Brain microvascular endothelial cell (primary cell): ENCODE measurements around the gene PTPRQ.

Source experiments
- DNase-seq: peaks from one replicate; pipeline ENCODE4 v3.0.0-alpha.2; 2020
- H3K27ac ChIP-seq: fragments of 250-450 bp; sonication (Bioruptor Pico); 2 replicates; pipeline ENCODE4 v1.5.1; 2020; ENCODE audit warnings: mild to moderate bottlenecking, moderate library complexity
- H3K27me3 ChIP-seq: fragments of 250-450 bp; sonication (Bioruptor Pico); replicated peaks from 2 replicates; pipeline ENCODE4 v1.5.1; 2020; ENCODE audit warnings: mild to moderate bottlenecking
- H3K36me3 ChIP-seq: fragments of 250-450 bp; sonication (Bioruptor Pico); replicated peaks from 2 replicates; pipeline ENCODE4 v1.5.1; 2020; ENCODE audit warnings: mild to moderate bottlenecking
- H3K4me3 ChIP-seq: 2 replicates; pipeline ENCODE4 v1.5.1; 2011; ENCODE audit warnings: low read depth, mild to moderate bottlenecking, control low read depth, low read length, moderate library complexity
- in situ Hi-C: cut with HindIII; loops from 2 replicates; pipeline ENCODE4 v1.10.0; 2017; ENCODE audit warnings: low sequenced_read_pairs, low pct_ligation_motif_present
- TF ChIP-seq, protein P1 (sequence below): IDR thresholded peaks from 2 replicates; pipeline ENCODE4 v1.5.1; 2011; ENCODE audit warnings: low read depth, mild to moderate bottlenecking, moderate library complexity, low read length, control low read depth, inconsistent platforms; ENCODE audit errors: missing control alignments

Gene PTPRQ

DNA sequence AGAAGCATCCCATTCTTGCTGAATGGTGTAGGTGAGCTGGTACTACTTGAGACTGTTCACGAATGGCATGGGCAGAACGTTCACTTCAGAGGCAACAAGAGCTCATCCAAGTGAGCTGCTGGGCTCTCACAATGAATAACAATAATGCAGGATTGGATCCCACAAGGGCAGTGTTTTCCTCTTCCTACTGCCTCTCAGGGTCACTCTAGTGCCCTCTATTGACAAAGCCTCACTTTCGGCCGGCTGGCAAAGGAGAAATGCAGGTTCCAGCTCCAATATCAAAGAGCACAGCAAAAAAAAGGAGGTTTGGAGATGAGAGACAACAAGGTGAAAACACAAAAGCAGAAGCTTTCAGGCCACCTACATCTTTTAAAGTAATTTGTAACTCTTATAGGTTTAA, 188.8 kb downstream of the PTPRQ start:
- no peak for DNase-seq
- in situ Hi-C loops, result no loop called here
- Histone ChIP-seq H3K27ac (no peak overlapping the region), H3K27me3 (no peaks in the 10 kb centered on the region), H3K36me3 (no peaks in the 10 kb centered on the region), H3K4me3 (no peak overlapping the region)
- TF ChIP-seq, protein P1, sequence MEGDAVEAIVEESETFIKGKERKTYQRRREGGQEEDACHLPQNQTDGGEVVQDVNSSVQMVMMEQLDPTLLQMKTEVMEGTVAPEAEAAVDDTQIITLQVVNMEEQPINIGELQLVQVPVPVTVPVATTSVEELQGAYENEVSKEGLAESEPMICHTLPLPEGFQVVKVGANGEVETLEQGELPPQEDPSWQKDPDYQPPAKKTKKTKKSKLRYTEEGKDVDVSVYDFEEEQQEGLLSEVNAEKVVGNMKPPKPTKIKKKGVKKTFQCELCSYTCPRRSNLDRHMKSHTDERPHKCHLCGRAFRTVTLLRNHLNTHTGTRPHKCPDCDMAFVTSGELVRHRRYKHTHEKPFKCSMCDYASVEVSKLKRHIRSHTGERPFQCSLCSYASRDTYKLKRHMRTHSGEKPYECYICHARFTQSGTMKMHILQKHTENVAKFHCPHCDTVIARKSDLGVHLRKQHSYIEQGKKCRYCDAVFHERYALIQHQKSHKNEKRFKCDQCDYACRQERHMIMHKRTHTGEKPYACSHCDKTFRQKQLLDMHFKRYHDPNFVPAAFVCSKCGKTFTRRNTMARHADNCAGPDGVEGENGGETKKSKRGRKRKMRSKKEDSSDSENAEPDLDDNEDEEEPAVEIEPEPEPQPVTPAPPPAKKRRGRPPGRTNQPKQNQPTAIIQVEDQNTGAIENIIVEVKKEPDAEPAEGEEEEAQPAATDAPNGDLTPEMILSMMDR, result peak; percentile 58

DNA sequence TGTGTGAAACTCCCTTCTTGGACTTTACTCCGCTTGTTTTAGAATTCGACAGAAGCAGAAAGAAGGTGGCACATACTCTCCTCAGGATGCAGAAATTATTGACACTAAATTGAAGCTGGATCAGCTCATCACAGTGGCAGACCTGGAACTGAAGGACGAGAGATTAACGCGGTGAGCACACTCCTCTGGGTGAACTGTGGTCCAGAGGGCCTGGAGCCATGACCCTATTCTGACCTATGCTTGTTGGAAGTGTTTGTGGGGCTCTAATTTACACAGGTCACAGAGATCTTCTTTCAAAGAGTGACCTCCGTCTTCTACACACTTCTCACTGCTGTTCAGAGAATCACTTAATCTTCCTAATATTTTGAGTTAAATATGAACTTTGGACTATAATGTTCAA, 190.9 kb downstream of the PTPRQ start:
- in situ Hi-C loops, result no loop called here
- Histone ChIP-seq H3K4me3 (no peak overlapping the region), H3K27me3 (no peaks in the 10 kb centered on the region), H3K36me3 (no peaks in the 10 kb centered on the region), H3K27ac (no peak overlapping the region)
- DNase-seq, result no peak
- TF ChIP-seq, protein P1, result no peak

DNA sequence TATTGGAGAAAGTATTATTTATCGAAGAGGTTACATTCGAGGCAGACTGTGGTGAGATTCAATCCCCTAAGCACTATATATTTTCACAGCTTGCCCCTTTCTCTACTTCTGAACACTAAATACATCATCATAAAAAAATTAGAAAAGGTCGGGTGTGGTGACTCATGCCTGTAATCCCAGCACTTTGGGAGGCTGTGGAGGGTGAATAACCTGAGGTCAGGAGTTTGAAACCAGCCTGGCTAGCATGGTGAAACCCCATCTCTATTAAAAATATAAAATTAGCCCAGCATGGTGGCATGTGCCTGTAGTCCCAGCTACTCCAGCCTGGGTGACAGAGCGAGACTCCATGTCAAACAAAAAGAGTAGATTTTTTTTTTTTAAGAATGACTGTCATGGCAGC, 192.8 kb downstream of the PTPRQ start:
- Histone ChIP-seq H3K4me3 (no peak overlapping the region), H3K27ac (no peak overlapping the region), H3K36me3 (no peaks in the 10 kb centered on the region), H3K27me3 (no peaks in the 10 kb centered on the region)
- DNase-seq, result peak; percentile 24
- in situ Hi-C loops, result no loop called here
- TF ChIP-seq, protein P1, result no peak

DNA sequence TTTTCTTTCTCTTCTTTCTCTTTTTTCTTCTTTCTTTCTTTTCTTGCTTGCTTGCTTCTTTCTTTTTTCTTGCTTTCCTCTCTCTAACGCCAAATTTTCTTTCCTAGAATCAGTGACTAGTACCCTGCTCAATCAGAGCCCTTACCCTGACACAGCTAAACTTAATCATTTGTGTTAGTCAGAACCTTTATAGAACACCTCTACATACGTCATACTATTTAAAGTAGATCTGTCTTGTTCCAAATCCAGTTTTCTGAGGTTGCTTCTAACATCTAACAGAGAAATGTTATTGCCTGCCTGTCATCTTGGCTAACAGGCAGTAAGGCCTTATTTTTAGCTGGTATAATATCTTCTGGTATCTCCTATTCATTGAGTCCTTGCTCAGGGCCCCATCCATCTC, 197.9 kb downstream of the PTPRQ start:
- no peaks in the 10 kb centered on the region for H3K36me3 ChIP-seq
- in situ Hi-C loops, result no loop called here
- no peak overlapping the region for H3K27ac ChIP-seq
- H3K27me3 ChIP-seq, result no peaks in the 10 kb centered on the region
- TF ChIP-seq, protein P1, result no peak
- no peak for DNase-seq
- H3K4me3 ChIP-seq, result no peak overlapping the region

DNA sequence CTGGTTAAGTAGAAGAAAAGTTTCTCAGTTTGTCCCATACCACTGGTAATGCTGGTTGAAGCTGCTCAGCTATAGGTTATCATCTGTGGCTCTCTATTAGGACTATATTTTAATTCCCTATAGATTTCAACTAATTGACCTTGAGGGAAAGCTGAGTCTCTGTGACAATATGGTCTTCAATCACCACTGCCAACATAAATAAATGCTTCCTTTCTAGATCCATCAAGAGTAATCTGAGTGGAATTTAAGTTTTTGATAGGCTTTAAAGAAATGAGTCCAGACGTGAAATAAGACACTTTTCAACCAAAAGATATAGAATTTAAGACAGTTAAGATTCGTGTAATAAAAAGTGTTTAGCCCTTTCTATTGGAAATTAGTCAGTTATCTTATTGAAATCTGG, 199.9 kb downstream of the PTPRQ start:
- Histone ChIP-seq H3K27ac (no peak overlapping the region), H3K36me3 (no peaks in the 10 kb centered on the region), H3K27me3 (no peaks in the 10 kb centered on the region), H3K4me3 (no peak overlapping the region)
- TF ChIP-seq, protein P1, result no peak
- in situ Hi-C loops, result no loop called here
- DNase-seq, result no peak

DNA sequence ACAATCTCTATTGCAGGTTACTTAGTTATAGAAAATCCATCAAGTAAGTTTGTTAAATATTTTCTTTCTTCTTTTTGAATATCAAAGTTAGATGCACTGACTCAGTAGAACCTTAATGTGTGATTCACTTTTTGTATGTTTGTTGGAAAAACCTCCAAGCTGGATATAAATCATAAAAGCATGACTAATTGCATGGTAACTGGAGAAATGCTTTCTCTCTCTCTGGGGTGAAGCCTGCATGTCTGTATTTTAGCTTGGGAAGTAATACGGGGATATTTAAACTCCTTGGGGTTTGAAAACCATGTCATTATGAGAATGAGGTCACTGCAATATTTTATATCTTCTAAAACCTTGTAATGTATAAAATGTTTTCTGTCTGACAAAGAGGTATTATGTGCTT, 204.8 kb downstream of the PTPRQ start:
- Histone ChIP-seq H3K4me3 (no peak overlapping the region), H3K36me3 (no peaks in the 10 kb centered on the region), H3K27me3 (no peaks in the 10 kb centered on the region), H3K27ac (peak overlapping the region; percentile 10)
- TF ChIP-seq, protein P1, result no peak
- in situ Hi-C loops, result no loop called here
- peak; percentile 47 for DNase-seq
